HG02571 (cell line): Measurements from ENCODE around the gene RPS6KA5.
"Not testable (repeated sequence)": the region's sequence is repeated elsewhere in the genome, so short reads cannot be mapped to it uniquely, and the experiment has no call there.

Source experiments
- ATAC-seq: cut with Tn5 transposase; IDR thresholded peaks from one replicate; pipeline ENCODE4 v1.9.1; 2021; ENCODE audit warnings: mild to moderate bottlenecking, moderate library complexity; ENCODE audit not compliant: unreplicated experiment

Gene RPS6KA5

DNA sequence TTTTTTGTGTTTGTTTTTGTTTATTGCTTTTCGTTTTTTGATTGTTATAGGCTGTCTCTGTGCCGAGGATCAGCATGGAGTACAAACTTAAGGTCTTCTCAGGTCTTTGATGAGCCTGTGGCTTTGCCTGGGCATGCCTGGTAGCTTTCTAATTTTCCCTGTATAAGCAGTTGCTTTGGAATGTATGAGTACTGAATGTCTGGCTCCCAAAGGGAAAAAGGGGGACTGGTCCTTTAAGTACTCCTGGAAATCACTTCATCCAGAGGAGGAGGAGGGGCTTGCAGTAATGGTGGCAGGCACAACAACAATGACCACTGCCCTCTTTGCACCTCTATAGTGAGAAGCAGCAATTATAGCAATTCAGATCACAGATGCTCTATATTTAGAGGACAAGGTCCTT is 176.7 kb downstream of the RPS6KA5 start:
- no peak for ATAC-seq

DNA sequence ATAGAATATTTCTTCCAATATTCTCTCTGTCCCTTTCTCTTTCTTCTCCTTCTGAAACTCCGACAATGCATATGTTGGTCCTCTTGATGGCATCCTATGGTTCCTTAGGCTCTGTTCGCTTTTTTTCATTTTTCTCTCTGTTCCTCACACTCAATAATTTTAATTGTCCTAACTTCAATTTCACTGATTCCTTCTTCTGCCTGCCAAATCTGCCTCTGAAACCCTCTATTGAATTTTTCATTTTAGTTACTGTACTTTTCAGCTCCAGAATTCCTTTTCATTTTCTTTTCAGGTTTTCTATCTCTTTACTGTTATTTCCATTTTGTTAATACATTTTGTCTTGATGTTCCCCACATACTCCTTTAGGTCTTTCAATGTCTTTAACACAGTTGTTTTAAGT is 177.2 kb downstream of the RPS6KA5 start:
- ATAC-seq = no peak

DNA sequence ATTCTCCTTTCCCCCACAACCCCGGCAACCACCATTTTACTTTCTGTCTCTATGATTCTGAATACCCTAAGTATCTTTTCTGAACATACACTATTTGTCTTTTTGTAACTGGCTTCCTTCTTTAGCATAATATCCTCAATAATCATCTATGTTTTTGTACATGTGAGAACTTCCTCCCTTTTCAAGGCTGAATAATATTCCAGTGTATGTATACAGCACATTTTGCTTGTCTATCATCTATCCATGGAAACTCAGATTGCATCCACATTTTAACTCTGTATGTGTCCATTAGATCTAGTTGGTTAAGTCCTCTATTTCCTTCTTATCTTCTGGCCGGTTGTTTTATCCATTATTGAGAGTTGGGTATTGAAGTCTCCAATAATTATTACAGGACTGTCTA is 180.2 kb downstream of the RPS6KA5 start:
- no peak for ATAC-seq

DNA sequence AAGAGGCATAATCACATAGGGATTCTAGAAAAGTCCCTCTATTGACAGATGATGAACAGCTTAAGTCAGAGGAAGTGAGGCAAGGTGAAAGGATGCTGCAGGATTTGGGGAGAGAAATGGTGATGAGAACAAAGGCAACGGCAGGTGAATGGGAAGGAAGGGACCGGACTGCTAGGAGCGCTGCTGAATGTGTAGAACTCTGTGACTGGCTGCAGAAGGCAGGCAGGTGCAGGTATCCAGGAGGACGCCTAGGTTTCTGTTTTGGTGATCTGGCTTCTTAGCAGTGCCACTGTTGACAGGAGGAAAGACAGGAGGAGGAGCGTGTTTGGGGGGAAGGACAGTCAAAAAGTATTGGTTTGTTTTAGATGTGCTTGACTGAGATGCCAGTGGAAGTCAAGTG is 185.8 kb downstream of the RPS6KA5 start:
- no peak for ATAC-seq

DNA sequence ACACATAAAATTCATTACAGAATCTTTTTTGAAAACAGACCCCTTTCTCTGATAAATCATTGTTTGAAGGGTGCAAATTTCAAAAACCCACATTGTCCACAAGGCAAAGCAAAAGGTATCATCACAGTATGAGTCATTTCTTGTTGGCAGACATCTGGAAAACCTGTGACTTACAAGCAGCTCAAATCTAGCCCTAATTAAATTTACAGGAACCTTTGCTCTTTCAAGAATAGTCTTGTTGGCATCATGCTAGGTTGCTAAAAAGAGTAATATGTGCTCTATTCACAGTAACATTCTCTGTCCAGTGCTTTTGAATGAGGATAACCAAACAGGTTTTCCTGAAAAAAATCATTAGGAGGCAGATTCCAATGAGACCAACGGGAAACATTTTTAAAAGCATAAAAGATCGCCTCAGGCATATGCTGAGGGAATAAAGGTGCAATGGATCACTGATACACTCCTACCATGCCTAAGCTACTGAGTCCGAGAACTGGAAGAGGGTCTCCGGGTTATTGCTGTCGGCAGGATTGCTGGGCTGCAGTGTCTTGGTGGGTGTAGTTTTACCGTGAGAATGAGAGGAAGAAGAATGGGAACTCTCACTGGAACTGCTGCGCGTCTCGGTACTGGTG is 188.7 kb downstream of the RPS6KA5 start:
- ATAC-seq = no peak

DNA sequence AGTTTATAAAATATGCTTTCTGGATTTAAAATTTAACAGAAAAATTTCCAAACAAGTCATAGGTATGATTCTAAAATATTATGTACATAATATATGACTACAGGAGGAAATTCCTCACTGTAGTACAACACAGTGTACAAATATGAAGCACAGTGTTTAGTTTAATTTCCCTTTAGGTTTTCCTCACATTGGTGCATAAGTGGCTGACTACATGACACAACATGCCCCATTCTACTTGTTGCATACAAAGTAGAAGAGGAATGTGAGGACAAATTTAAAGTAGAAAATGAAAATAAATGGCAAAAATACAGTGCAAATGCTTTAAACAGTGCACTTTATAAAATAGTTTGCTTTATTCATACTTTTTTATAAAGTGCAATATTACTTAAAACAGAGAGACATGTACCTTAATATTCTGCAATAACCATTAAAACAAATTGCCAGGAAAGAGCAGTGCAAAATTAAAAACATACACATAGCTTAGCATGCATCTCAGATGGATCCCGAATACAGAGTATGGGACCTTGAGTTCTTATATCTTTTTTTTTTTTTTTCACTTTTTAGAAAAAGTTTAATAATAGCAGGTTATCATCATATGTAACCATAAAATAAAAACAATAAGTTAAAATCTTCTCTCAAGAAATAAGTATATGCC is 189.4 kb downstream of the RPS6KA5 start:
- ATAC-seq = no peak

DNA sequence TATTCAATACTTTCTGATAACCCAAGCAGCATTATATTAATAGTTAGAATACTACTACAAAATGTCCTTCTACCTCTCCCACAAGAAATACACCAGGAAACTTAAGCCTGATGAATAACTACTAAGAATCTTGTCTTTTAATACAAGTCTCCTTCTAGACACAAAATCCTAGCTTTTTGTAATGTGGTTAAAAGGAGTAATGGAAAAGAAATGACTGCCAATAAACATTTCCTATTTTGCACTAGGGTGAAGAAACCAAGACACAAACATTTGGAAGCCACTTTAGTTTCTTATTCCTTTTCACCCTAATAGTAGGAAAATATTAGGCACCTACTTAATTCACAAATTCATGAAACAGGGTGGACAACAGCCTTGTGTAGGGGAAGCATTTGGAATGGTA is 192.9 kb downstream of the RPS6KA5 start:
- ATAC-seq = no peak

DNA sequence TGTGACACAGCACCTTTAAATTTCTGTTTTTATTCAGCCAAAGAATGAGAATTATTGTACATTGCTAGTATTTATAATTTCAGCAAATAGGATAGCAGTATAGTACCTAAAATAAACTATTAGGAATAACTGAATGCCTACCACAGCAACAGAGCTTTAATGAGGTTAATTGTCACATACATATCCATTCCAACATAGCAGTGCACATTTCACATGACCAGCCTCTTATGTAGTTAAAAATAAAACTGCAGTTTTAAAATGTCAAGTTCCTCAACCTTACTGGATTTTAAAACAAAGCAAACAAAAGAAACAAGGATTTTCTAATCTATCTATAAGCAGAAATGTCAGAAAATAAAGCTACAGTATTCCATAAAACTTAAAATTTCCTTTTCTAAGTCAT is 193.6 kb downstream of the RPS6KA5 start:
- ATAC-seq = no peak

DNA sequence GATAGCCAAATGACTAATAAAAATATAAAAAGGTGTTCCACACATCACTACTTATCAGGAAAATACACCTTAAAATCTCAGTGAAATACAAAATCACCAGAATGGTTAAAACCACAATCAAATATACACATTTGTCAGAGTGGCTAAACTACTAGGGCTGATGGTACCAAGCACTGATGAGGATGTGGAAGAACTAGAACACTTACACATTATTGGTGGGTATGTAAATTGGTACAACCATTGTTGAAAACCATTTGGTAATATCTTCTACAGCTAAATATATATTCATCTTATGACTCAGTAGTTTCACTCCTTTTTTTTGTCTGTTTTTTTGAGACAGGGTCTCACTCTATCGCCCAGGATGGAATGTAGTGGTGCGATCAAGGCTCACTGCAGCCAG is 195.7 kb downstream of the RPS6KA5 start:
- no peak for ATAC-seq

DNA sequence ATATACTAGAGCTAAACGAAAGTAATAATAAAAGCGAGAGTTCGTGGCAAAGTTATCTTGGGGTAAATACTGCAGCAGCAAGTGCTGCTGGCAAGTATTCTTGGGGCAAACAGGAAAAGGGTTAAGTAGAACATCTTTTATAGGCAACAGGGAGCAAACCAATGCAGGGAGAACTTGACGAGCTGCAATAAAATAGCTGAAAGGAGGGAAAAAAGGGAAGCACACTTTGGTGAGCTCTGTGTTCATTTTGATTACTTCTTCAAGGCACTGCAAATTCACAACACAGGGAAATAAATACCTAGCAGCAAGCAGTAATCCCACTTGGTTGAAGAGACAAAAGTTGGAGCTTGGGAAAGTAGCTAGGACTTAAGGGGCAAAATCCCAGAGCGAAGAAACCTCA is 201.9 kb downstream of the RPS6KA5 start:
- no peak for ATAC-seq

DNA sequence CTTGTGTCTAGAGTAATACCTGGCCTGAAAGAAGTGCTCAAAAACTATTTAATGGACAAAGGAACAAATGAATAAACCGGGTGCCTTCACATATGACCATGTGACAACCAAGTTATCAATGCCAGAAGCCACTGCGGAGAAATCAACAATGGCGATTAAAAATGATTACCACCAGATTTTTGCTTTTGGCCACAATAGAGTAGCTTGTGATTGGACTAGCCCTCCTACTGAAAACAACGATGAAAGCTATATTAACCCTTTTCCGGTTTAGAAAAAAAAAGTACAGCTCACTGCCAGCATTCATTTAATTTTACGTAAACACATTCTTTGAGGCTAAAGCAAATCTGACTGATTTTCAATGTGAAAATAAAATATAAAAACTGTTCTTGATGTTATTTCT is 202.6 kb downstream of the RPS6KA5 start:
- ATAC-seq = no peak

DNA sequence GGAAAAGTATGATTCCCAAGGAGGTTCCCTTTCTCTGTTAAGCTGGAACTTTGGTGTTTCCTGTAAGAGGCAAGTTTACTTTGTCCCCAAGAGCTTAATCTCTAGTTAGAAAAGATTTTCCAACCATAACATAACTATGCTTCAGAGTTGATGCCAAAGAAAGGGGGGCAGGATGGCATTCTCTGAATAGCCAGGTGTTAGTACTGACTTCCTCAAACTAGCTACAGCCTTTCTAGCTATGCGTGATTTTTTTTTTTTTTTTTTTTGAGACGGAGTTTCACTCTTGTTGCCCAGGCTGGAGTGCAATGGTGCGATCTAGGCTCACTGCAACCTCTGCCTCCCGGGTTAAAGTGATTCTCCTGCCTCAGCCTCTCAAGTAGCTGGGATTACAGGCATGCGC is 204.3 kb downstream of the RPS6KA5 start:
- ATAC-seq = not testable (repeated sequence)

DNA sequence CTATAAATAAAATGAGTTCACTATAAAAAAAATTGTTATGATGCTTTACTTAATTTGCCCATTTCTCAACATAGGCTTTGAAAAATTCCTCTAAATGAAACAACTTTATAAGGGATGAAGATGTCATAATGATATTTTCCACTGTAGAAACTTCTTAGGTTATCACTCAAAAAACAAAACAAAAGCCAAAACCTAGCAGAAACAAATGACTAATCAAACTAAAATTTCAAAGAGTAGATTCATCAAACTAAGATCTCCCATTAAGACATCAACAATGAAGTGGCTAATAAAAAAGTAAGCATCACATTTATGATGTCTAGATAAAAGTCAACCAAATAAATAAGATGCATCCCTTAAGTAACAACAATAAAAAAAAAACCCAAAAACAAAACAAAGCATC is 207.3 kb downstream of the RPS6KA5 start:
- ATAC-seq = no peak

DNA sequence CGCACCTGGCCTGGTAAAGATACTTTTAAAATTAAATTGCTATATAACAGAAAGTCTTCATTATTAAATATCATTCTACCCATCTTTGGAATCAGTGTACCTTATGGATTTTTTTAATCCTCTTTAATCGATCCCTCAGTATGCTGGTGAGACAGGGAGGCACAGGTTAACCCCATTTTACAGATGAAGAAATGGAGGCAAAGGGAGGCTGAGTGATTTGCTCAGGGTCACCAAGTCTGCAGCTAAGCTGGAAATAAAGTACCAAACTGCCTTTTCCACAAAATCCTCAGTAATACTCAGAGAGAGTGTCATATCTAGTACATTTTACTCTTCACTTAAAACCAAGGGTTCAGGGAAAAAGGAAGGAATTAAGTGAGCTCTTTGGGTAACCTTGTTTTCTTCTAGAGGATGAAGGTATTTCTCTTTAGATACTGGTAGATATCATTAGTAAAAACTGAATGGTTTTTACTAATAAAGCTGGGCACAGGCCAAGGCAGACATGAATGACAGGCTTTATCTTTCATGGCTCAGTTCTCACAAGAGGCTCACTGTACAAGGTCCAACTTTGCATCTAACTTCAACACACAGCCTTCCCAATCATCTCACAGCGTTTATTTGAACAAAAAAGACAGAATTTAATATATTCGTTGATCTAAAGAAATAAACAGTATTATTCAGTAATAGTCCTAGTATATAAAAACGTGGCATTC is 209.0 kb downstream of the RPS6KA5 start:
- ATAC-seq = no peak

DNA sequence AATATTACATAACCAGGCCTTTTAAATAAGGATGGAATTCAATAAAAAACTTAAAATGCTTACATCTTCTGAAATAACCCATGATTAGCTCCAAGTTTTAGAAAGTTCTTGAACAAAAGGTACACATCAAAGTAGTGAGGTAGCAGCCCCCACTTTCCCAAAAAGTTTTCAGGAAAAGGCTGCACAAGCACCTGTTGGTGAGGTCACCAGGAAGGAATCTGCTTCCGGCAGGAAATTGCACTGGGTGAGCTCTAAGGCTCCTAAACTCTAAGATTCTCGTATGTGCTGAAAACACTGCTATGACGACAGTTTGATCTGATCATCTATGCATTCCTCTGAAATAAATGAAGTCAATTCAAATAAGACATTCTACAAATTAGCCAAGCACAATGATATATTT is 210.0 kb downstream of the RPS6KA5 start:
- ATAC-seq = no peak

DNA sequence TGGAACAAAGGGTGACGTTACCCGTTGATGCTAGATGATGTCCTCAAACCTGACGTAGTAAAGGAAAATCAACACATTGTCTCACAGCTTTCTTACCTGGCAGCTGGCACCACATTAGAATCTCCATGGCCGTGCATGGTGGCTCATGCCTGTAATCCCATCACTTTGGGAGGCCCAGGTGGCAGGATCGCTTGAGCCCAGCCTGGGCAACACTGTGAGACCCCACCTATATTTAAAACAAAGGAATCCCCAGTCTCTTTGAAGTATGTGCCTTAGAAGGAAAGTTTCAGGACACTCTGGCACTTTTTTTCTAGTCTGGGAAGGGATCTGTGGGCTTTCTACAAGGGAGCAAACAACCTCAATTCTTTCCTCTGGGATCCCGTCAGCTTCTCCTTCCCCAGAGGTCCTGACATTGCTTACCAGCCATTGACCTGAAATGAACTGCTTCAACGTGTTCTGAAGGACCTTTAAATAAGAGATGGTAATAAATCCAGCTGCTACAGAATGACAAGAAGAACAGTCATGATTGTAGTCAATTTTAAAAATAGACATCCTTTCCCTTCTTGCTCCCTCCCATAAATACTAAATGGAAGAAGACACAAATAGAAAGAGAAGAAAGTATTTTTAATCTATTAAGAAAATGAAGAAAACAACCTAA is 210.5 kb downstream of the RPS6KA5 start:
- ATAC-seq = no peak

DNA sequence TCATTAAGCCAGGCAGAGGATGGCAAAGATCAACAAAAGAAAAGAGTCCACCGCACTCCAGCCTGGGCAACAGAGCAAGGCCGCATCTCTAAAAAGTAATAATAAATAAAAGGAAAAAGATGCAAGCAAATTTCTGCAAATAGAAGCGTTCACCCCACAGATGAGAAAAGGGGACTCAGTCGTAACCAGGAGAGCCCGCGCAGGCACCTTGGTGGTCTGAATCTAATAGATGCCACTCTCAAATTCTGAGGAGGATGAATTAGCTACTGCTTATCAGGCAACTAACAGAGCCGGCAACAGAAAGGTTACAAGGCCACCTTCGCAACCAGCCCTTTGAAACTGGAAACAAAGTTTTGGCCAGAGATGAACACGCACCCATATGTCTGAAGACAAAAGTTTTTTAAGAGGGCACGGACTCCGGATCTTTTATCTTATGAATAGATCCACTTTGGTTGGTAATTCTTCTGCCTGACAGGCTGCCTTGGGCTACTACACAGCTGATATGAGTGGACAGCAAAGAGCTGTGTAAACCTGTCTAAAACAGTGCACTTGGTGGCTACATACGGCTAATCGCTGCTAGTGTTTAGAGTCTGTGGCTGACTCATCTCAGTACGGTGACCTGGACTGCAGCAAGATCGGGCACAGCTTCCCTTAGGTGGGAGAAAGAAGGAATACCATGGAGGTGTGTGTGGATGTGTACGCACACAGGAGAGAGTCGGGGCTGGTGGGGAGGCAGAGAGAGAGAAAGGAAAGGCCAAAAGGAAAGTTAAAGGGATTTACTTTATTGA is 211.3 kb downstream of the RPS6KA5 start:
- ATAC-seq = no peak

DNA sequence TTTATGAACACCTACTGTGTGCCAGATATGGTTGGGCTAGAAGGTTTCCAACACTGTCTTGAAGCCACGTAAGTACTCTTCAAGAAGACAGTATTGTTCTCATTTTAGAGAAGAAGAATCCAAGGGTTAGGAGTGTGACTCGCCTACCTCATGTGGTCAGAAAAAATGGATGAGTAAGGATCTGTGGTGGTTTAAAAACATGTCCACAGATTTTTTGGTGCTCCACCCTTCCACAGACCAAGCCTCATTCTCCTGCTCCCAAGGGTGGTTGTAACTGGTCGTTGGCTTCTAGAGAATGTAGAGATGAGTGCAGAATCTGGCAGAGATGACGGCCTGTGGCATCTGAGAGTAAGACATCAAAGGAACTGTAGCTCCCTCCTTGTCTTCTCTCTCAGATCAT is 213.9 kb downstream of the RPS6KA5 start:
- no peak for ATAC-seq

DNA sequence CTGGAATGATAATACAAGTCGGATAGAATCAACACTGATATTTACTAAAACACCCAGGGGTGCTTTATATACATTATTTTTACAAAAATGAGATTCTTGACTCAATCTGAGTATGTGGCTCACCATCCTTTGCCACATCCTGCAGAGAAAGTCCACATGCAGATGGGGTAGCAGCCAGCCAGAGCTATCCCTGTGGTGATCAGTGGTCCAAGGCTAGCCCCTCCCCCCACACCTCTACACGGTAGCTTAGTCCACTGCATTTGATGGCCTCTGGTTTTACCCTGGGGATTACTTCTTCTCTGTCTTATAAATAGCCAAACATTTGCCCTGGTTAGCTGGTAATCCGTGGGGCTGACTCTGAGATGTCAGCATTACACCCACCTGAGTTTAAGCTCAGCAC is 216.1 kb downstream of the RPS6KA5 start:
- ATAC-seq = no peak

DNA sequence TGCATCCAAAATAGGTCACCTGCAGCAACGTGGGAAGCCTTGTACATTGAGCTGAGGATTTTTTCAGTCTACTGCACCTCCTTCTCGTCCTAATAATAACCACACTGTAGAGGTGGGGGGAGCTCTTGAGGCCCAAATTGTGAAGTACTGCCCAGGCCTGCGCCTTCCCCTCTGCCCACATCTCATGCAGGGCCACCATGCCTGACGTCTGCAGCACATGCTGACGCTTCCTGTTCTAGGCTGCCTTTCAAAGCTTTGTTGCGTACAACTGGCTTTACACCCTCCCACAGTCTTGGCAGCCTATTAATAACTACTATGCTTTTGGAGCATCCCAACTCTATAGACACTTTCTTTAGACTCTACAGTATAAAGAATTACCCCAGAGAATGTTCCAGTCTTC is 217.7 kb downstream of the RPS6KA5 start:
- ATAC-seq = no peak

DNA sequence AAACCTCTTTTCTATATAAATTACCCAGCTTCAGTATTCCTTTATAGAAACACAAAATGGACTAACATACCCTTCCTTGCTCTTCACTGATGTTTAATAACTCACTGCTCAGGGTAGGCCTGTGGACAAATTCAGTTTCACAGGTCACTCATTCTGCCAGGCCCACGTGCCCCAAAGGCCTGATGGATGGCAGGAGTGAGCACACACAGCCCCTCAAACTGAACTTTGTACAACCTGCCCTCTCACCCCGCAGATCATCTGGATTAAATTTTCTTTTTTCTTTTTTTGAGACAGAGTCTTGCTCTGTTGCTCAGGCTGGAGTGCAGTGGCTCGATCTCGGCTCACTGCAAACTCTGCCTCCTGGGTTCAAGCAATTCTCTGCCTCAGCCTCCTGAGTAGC is 219.8 kb downstream of the RPS6KA5 start:
- not testable (repeated sequence) for ATAC-seq
